Esophagus (tissue), 2 donors: ENCODE measurements around the gene NUBPL. TPM values are rescaled to one million over a fixed set of nuclear protein-coding genes. Genes with fewer than 3 reads are reported as not detected.

Experiments
- H3K27ac ChIP-seq, 2 donors: one replicate each; pipeline ENCODE4 v1.5.1; 2013; ENCODE audit warnings: low read depth in 2 of 2, mild to moderate bottlenecking in 2 of 2, inconsistent platforms in 1 of 2, low read length in 1 of 2, moderate library complexity in 1 of 2
- H3K27me3 ChIP-seq, 2 donors: one replicate each; pipeline ENCODE4 v1.6.1; 2013; ENCODE audit warnings: low read length in 2 of 2, control low read depth in 1 of 2, mild to moderate bottlenecking in 1 of 2; ENCODE audit not compliant: insufficient read depth in 2 of 2, control insufficient read depth in 1 of 2
- H3K36me3 ChIP-seq, 2 donors: one replicate each; pipeline ENCODE4 v1.6.1; 2013; ENCODE audit warnings: low read length in 1 of 2; ENCODE audit not compliant: control insufficient read depth in 2 of 2, insufficient read depth in 2 of 2
- H3K4me1 ChIP-seq, 2 donors: one replicate each; pipeline ENCODE4 v1.6.1; 2013; ENCODE audit warnings: low read length in 1 of 2; ENCODE audit not compliant: control insufficient read depth in 2 of 2, insufficient read depth in 2 of 2
- H3K4me3 ChIP-seq, 2 donors: one replicate each; pipeline ENCODE4 v1.5.1; 2013; ENCODE audit warnings: low read length in 2 of 2, mild to moderate bottlenecking in 2 of 2, low read depth in 1 of 2, moderate library complexity in 1 of 2
- H3K9me3 ChIP-seq, 2 donors: one replicate each; pipeline ENCODE4 v1.6.1; 2013; ENCODE audit warnings: mild to moderate bottlenecking in 2 of 2, low read depth in 1 of 2, low read length in 1 of 2, moderate library complexity in 1 of 2; ENCODE audit not compliant: control insufficient read depth in 2 of 2, insufficient read depth in 1 of 2
- WGBS, 2 donors: extraction: QIAGEN DNeasy Blood & Tissue Kit; methylation state at CpG; one replicate each; pipeline ENCODE4 v1.1.7; 2013; 5-methylcytosine and 5-hydroxymethylcytosine counted together
- polyA plus RNA-seq, 2 donors: library from polyadenylated mRNA; stranded (reverse); fragments of 200-250 nt; gene quantifications; one replicate each; pipeline ENCODE4 v1.2.3, GENCODE V29; 2013
- donor health status: healthy with polysubstance abuse.
- donor health status: Bipolar disorder and iron deficiency.

Gene NUBPL
- polyA plus RNA-seq, 2 donors = 1.7 to 3.2 TPM

DNA sequence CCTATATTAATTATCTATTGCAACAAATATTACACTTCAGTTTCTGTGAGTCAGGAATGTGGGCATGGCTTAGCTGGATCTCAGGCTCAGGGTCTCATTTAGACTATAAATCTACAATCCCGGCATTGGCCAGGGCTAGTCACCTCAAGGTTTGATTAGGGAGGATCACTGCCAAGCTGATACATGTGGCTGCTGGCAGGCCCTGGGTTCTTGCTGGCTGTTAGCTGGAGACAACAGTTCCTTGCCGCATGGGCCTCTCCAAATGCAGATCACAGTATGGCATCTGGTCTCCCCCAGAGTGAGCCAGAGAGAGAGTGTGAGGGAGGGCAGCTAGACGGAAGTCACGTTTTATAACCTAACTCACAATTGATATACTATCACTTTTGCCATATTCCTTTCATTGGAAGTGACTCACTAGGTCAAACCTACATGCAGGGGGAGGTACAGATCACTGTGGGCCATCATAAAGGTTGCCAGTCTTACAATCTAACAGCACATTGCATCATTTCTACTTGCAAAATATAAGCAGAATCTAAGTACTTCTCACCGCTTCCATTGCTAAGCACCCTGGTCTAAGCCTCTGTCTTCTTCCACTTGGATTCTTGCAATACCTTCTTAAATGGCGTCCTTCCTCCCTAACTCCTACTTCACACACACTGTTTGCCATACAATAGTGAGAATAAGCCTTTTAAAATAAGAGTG lies 341.9 kb downstream of the NUBPL start:
- Histone ChIP-seq H3K4me1 (peaks cover 0 to 2% of the 10 kb centered on the region in 2 donors), H3K4me3 (no peak overlapping the region), H3K9me3 (no peaks in the 10 kb centered on the region), H3K27me3 (peaks cover 0 to 3% of the 10 kb centered on the region in 2 donors), H3K36me3 (no peaks in the 10 kb centered on the region), H3K27ac (no peak overlapping the region)
- WGBS, 2 donors = 77 to 84% methylated on average over 6 of the region's 6 CpGs

- Histone ChIP-seq H3K27ac (no peak overlapping the region), H3K4me1 (no peaks in the 10 kb centered on the region), H3K36me3 (no peaks in the 10 kb centered on the region), H3K27me3 (no peaks in the 10 kb centered on the region), H3K9me3 (peaks cover 2 to 7% of the 10 kb centered on the region in 2 donors), H3K4me3 (no peak overlapping the region)
- 83 to 85% methylated on average over 3 of the region's 3 CpGs for WGBS, 2 donors
Observed at GRCh38 chr14:31909977-31910376, 348.8 kb downstream of the NUBPL start.

Other genes starting within 250 kb of the NUBPL start
- 1 to 10 TPM; 6.2 to 8.9 TPM for gene HEATR5A, start 140.9 kb upstream of the NUBPL start, polyA plus RNA-seq
- gene DTD2, start 103.9 kb upstream of the NUBPL start, polyA plus RNA-seq = 10 to 100 TPM in 1 of 2 donors, 1 to 10 TPM in 1; 9.0 to 12.2 TPM
- not detected for gene GPR33, start 73.4 kb upstream of the NUBPL start, polyA plus RNA-seq